Progenitor cell of endocrine pancreas (in vitro differentiated cells): ENCODE measurements around the gene CES1. TPM values are rescaled to one million over a fixed set of nuclear protein-coding genes. Genes with fewer than 3 reads are reported as not detected.
"Not testable (repeated sequence)": the region's sequence is repeated elsewhere in the genome, so short reads cannot be mapped to it uniquely, and the experiment has no call there.

Experiments used
- DNase-seq: peaks from one replicate; pipeline ENCODE4 v3.0.0; 2021; ENCODE audit warnings: low spot score; ENCODE audit not compliant: unreplicated experiment
- H3K27ac Mint-ChIP-seq: 2 replicates; pipeline ENCODE4 v1.8.0; 2021; ENCODE audit warnings: mild to moderate bottlenecking, moderate library complexity, mixed read lengths
- H3K27me3 Mint-ChIP-seq: 2 replicates; pipeline ENCODE4 v1.8.0; 2021; ENCODE audit warnings: mixed read lengths
- H3K36me3 Mint-ChIP-seq: 2 replicates; pipeline ENCODE4 v1.8.0; 2022; ENCODE audit warnings: mixed read lengths; ENCODE audit not compliant: insufficient read depth
- H3K4me1 Mint-ChIP-seq: 2 replicates; pipeline ENCODE4 v1.8.0; 2021; ENCODE audit warnings: low read depth, mixed read lengths
- H3K4me3 Mint-ChIP-seq: 2 replicates; pipeline ENCODE4 v1.8.0; 2021; ENCODE audit warnings: low read depth, mild to moderate bottlenecking, moderate library complexity, mixed read lengths
- H3K9me3 Mint-ChIP-seq: 2 replicates; pipeline ENCODE4 v1.8.0; 2021; ENCODE audit warnings: low read depth, mixed read lengths
- CTCF ChIP-seq: fragments of 200-600 bp; sonication (generic); IDR thresholded peaks from one replicate; pipeline ENCODE4 v1.5.0; 2021; ENCODE audit warnings: antibody characterized with exemption, mild to moderate bottlenecking; ENCODE audit not compliant: unreplicated experiment
- total RNA-seq: library from RNA; stranded (reverse); gene quantifications from 2 replicates; pipeline ENCODE4 v1.2.1, GENCODE V29; 2021

CES1 gene
- total RNA-seq, 1 donor from 2014 or later: not detected

- TF ChIP-seq CTCF: no peak
Measured at GRCh38 chr16:55830658-55831294, 2.1 kb downstream of the CES1 start.

GRCh38 chr16:55829232-55829631 is 3.7 kb downstream of the CES1 start:
- H3K36me3 Mint-ChIP-seq, DNase-seq, H3K4me3 Mint-ChIP-seq, H3K9me3 Mint-ChIP-seq, H3K4me1 Mint-ChIP-seq, H3K27ac Mint-ChIP-seq: not testable (repeated sequence)
- H3K27me3 Mint-ChIP-seq: peaks cover 50% of the 10 kb centered on the region

More at GRCh38 chr16:55830658-55831294, 2.1 kb downstream of the CES1 start:
- H3K36me3 Mint-ChIP-seq: no peaks in the 10 kb centered on the region
- H3K4me3 Mint-ChIP-seq: no peak overlapping the region
- H3K9me3 Mint-ChIP-seq: no peaks in the 10 kb centered on the region
- H3K27me3 Mint-ChIP-seq: peaks cover 43% of the 10 kb centered on the region
- H3K4me1 Mint-ChIP-seq: no peaks in the 10 kb centered on the region
- no peak for DNase-seq
- H3K27ac Mint-ChIP-seq: no peak overlapping the region

- H3K4me3 Mint-ChIP-seq: no peak overlapping the region
- H3K4me1 Mint-ChIP-seq: no peaks in the 10 kb centered on the region
- no peaks in the 10 kb centered on the region for H3K36me3 Mint-ChIP-seq
- peaks cover 47% of the 10 kb centered on the region for H3K27me3 Mint-ChIP-seq
- no peaks in the 10 kb centered on the region for H3K9me3 Mint-ChIP-seq
- no peak for DNase-seq
- no peak for TF ChIP-seq CTCF
- H3K27ac Mint-ChIP-seq: no peak overlapping the region
Measured at GRCh38 chr16:55828680-55829079, 4.2 kb downstream of the CES1 start.

GRCh38 chr16:55825115-55825728 is 7.7 kb downstream of the CES1 start:
- no peak for TF ChIP-seq CTCF
- Mint-ChIP-seq H3K27me3 (peaks cover 54% of the 10 kb centered on the region), H3K9me3 (no peaks in the 10 kb centered on the region), H3K4me3 (no peak overlapping the region), H3K27ac (no peak overlapping the region), H3K36me3 (no peaks in the 10 kb centered on the region), H3K4me1 (no peaks in the 10 kb centered on the region)
- DNase-seq: no peak

- no peaks in the 10 kb centered on the region for H3K4me1 Mint-ChIP-seq
- no peak for DNase-seq
- TF ChIP-seq CTCF: no peak
- peaks cover 54% of the 10 kb centered on the region for H3K27me3 Mint-ChIP-seq
- no peaks in the 10 kb centered on the region for H3K36me3 Mint-ChIP-seq
- H3K4me3 Mint-ChIP-seq: no peak overlapping the region
- H3K9me3 Mint-ChIP-seq: no peaks in the 10 kb centered on the region
- no peak overlapping the region for H3K27ac Mint-ChIP-seq
Measured at GRCh38 chr16:55824473-55825000, 8.4 kb downstream of the CES1 start.
